Sigmoid colon (tissue), 7 donors: ENCODE data around the gene DPP6. TPM values are rescaled to one million over a fixed set of nuclear protein-coding genes. Genes with fewer than 3 reads are reported as not detected.

ENCODE experiments used
- DNase-seq: peaks from one replicate; pipeline ENCODE4 v3.0.0-alpha.2; 2019
- H3K27ac ChIP-seq, 4 donors: fragments of 200-600 bp; sonication (generic); one replicate each; pipeline ENCODE4 v1.5.1; 2016 to 2019; ENCODE audit warnings: mild to moderate bottlenecking in 1 of 4
- H3K27me3 ChIP-seq, 3 donors: fragments of 200-600 bp; sonication (generic); one replicate each; pipeline ENCODE4 v1.5.1; 2019; ENCODE audit warnings: mild to moderate bottlenecking in 1 of 3
- H3K36me3 ChIP-seq, 4 donors: fragments of 200-600 bp; sonication (generic); one replicate each; pipeline ENCODE4 v1.5.1; 2016 to 2019
- H3K4me1 ChIP-seq, 4 donors: fragments of 200-600 bp; sonication (generic); one replicate each; pipeline ENCODE4 v1.5.1; 2017 to 2019
- H3K4me3 ChIP-seq, 4 donors: fragments of 200-600 bp; sonication (generic); one replicate each; pipeline ENCODE4 v1.5.1; 2017 to 2019; ENCODE audit warnings: mild to moderate bottlenecking in 2 of 4, moderate library complexity in 1 of 4
- H3K9me3 ChIP-seq, 4 donors: fragments of 200-600 bp in 3 of 4; sonication (generic) in 3 of 4; one replicate each; pipeline versions ENCODE4 v1.5.1 to v1.6.1; 2013 to 2019
- CTCF ChIP-seq, 4 experiments: fragments of 450-650 bp in 3 of 4; fragments of 200-600 bp in 1 of 4; IDR thresholded peaks; one replicate each; pipeline ENCODE4 v1.5.1; 2016 to 2019; ENCODE audit warnings: antibody characterized with exemption in 4 of 4, mild to moderate bottlenecking in 3 of 4, moderate library complexity in 2 of 4
- EP300 ChIP-seq, 4 donors: sonication (generic); formaldehyde crosslinking; IDR thresholded peaks; one replicate each; pipeline ENCODE4 v1.6.1; 2017; ENCODE audit warnings: antibody characterized with exemption in 4 of 4
- POLR2A ChIP-seq, 2 donors: fragments of 450-650 bp; IDR thresholded peaks; one replicate each; pipeline ENCODE4 v1.6.1; 2016; ENCODE audit warnings: antibody characterized with exemption in 2 of 2, mild to moderate bottlenecking in 2 of 2, moderate library complexity in 2 of 2
- POLR2AphosphoS5 ChIP-seq, 4 donors: sonication (generic); formaldehyde crosslinking; IDR thresholded peaks; one replicate each; pipeline ENCODE4 v1.6.1; 2017; ENCODE audit warnings: antibody characterized with exemption in 4 of 4
- WGBS, 2 donors: extraction: QIAGEN DNeasy Blood & Tissue Kit; methylation state at CpG; one replicate each; pipeline ENCODE4 v1.1.7; 2013; 5-methylcytosine and 5-hydroxymethylcytosine counted together
- intact Hi-C: fragments of 100-400 bp; cut with DNase I; formaldehyde crosslinking; loops from one replicate; pipeline ENCODE4 v1.15.1; 2023
- polyA plus RNA-seq, 3 donors: library from polyadenylated mRNA; stranded (reverse); fragments of 200-250 nt; gene quantifications; one replicate each; pipeline ENCODE4 v1.2.3, GENCODE V29; 2013
- total RNA-seq, 4 donors: library from RNA; depleted of rRNA; stranded (reverse); fragments of >200 nt; gene quantifications; one replicate each; pipeline ENCODE4 v1.1.0, GENCODE V29; 2016
- donor health status: healthy with polysubstance abuse.
- donor health status: Bipolar disorder and iron deficiency.
- donor health status: healthy.

Gene DPP6
- total and polyA plus RNA-seq, 7 donors, result 1.2 to 53.2 (median 41.0) TPM; not detected in 1

- H3K27ac ChIP-seq, result no peak overlapping the region
- TF ChIP-seq CTCF (IDR thresholded peaks at IDR 0.05) (no peak), POLR2AphosphoS5 (IDR thresholded peaks at IDR 0.05) (no peak), EP300 (IDR thresholded peaks at IDR 0.05) (no peak), POLR2A (IDR thresholded peaks at IDR 0.05) (no peak)
- 63 to 79% methylated on average over 5 of the region's 5 CpGs for WGBS, 2 donors
- DNase-seq, result no peak
- peaks cover 0 to 2% (median 0%) of the 10 kb centered on the region in 4 donors for H3K9me3 ChIP-seq
- no peaks in the 10 kb centered on the region for H3K27me3 ChIP-seq
- no peaks in the 10 kb centered on the region for H3K4me1 ChIP-seq
- intact Hi-C loops, result no loop called here
- H3K36me3 ChIP-seq, result no peaks in the 10 kb centered on the region
- no peak overlapping the region for H3K4me3 ChIP-seq
Observed at GRCh38 chr7:154720016-154720415, 667.8 kb downstream of the DPP6 start.

GRCh38 chr7:154721086-154721485 is 668.9 kb downstream of the DPP6 start:
- 81 to 86% methylated on average over 7 of the region's 7 CpGs for WGBS, 2 donors
- no peaks in the 10 kb centered on the region for H3K4me1 ChIP-seq
- no peaks in the 10 kb centered on the region for H3K36me3 ChIP-seq
- H3K4me3 ChIP-seq, result no peak overlapping the region
- TF ChIP-seq POLR2A (IDR thresholded peaks at IDR 0.05) (no peak), EP300 (IDR thresholded peaks at IDR 0.05) (no peak), CTCF (IDR thresholded peaks at IDR 0.05) (no peak), POLR2AphosphoS5 (IDR thresholded peaks at IDR 0.05) (no peak)
- no peak overlapping the region for H3K27ac ChIP-seq
- intact Hi-C loops, result no loop called here
- H3K9me3 ChIP-seq, result peaks cover 0 to 8% (median under 1%) of the 10 kb centered on the region in 4 donors
- DNase-seq, result no peak
- no peaks in the 10 kb centered on the region for H3K27me3 ChIP-seq

GRCh38 chr7:154726368-154726767 is 674.2 kb downstream of the DPP6 start:
- no peak overlapping the region for H3K27ac ChIP-seq
- no peak overlapping the region for H3K4me3 ChIP-seq
- H3K9me3 ChIP-seq, result peaks cover 0 to 15% (median 2%) of the 10 kb centered on the region in 4 donors
- H3K36me3 ChIP-seq, result peaks cover 0 to 8% (median 0%) of the 10 kb centered on the region in 4 donors
- intact Hi-C loops, result no loop called here
- no peaks in the 10 kb centered on the region for H3K4me1 ChIP-seq
- H3K27me3 ChIP-seq, result no peaks in the 10 kb centered on the region
- 83 to 88% methylated on average over 4 of the region's 4 CpGs for WGBS, 2 donors
- DNase-seq, result no peak
- TF ChIP-seq CTCF (IDR thresholded peaks at IDR 0.05), result no peak
- TF ChIP-seq POLR2AphosphoS5 (IDR thresholded peaks at IDR 0.05), result no peak
- no peak for TF ChIP-seq POLR2A (IDR thresholded peaks at IDR 0.05)

- Histone ChIP-seq H3K4me1 (no peaks in the 10 kb centered on the region), H3K36me3 (peaks cover 0 to 8% (median 0%) of the 10 kb centered on the region in 4 donors), H3K4me3 (no peak overlapping the region), H3K9me3 (peaks cover 0 to 15% (median 2%) of the 10 kb centered on the region in 4 donors), H3K27ac (no peak overlapping the region), H3K27me3 (no peaks in the 10 kb centered on the region)
- WGBS, 2 donors, result 22 to 53% methylated on average over 3 of the region's 3 CpGs
- DNase-seq, result no peak
- intact Hi-C loops, result no loop called here
- no peak for TF ChIP-seq POLR2AphosphoS5 (IDR thresholded peaks at IDR 0.05)
- TF ChIP-seq POLR2A (IDR thresholded peaks at IDR 0.05), result no peak
- no peak for TF ChIP-seq CTCF (IDR thresholded peaks at IDR 0.05)
- no peak for TF ChIP-seq EP300 (IDR thresholded peaks at IDR 0.05)
Observed at GRCh38 chr7:154729056-154729455, 676.9 kb downstream of the DPP6 start.

- no peak for DNase-seq
- Histone ChIP-seq H3K4me1 (no peaks in the 10 kb centered on the region), H3K27me3 (no peaks in the 10 kb centered on the region), H3K27ac (no peak overlapping the region), H3K9me3 (no peaks in the 10 kb centered on the region), H3K4me3 (no peak overlapping the region), H3K36me3 (no peaks in the 10 kb centered on the region)
- WGBS, 2 donors, result 84 to 90% methylated on average over 3 of the region's 3 CpGs
- TF ChIP-seq POLR2A (IDR thresholded peaks at IDR 0.05) (no peak), EP300 (IDR thresholded peaks at IDR 0.05) (no peak), POLR2AphosphoS5 (IDR thresholded peaks at IDR 0.05) (no peak), CTCF (IDR thresholded peaks at IDR 0.05) (no peak)
- intact Hi-C loops, result no loop called here
Observed at GRCh38 chr7:154735766-154736165, 683.6 kb downstream of the DPP6 start.
